GM12878 (cell line): ENCODE results near the gene MB. TPM values are rescaled to one million over a fixed set of nuclear protein-coding genes. Genes with fewer than 3 reads are reported as not detected.

Experiments used
- ATAC-seq: fragments of 200-7000 bp; cut with Tn5 transposase; 3 replicates; pipeline ENCODE4 v1.9.1; 2020; ENCODE audit warnings: mild to moderate bottlenecking, moderate library complexity
- BruUV-seq: library from RNA; stranded (reverse); fragments of 400-500 nt; replicated peaks from 2 replicates; lab custom pipeline; 2021; lab: Mats Ljungman, UMichigan
- CTCF ChIA-PET: fragments of 300-600 bp; sonication (Branson Sonifier 250); formaldehyde crosslinking; extraction: SDS; loops from one replicate; lab custom pipeline; 2021; ENCODE audit warnings: inconsistent platforms; lab: Yijun Ruan, JAX
- POLR2A ChIA-PET: fragments of 350-600 bp; formaldehyde crosslinking; extraction: SDS; loops from one replicate; lab custom pipeline; 2021; ENCODE audit warnings: inconsistent platforms; lab: Charles Lee
- RAD21 ChIA-PET: fragments of 300-600 bp; sonication (Branson Sonifier 250); formaldehyde crosslinking; loops from one replicate; lab custom pipeline; 2023; ENCODE audit warnings: antibody characterized with exemption; ENCODE audit not compliant: unreplicated experiment; lab: Charles Lee
- SMC1A ChIA-PET: fragments of 300-600 bp; sonication (Branson Sonifier 250); formaldehyde crosslinking; loops from one replicate; lab custom pipeline; 2023; ENCODE audit not compliant: unreplicated experiment, uncharacterized antibody; lab: Charles Lee
- DNase-seq: peaks from one replicate; pipeline ENCODE4 v3.0.0-alpha.2; 2011; ENCODE audit warnings: low read depth, low spot score
- FAIRE-seq: peaks from 3 replicates; lab custom pipeline; 2011; peaks lifted over from hg19 to GRCh38; lab: Jason Lieb, UNC
- H2AFZ ChIP-seq: 2 replicates; pipeline ENCODE4 v1.6.0; 2011; ENCODE audit warnings: low read depth, low read length, control low read depth; ENCODE audit not compliant: control insufficient read depth
- H3K27ac ChIP-seq: 2 replicates; pipeline ENCODE4 v1.5.1; 2011; ENCODE audit warnings: control low read depth; ENCODE audit not compliant: control insufficient read depth, insufficient read depth
- H3K27me3 ChIP-seq, 2 experiments: replicated peaks in 1 of 2; 2 replicates each; pipeline versions ENCODE4 v1.6.0 to v1.6.1; 2011; ENCODE audit warnings: low read length in 1 of 2; ENCODE audit not compliant: control insufficient read depth in 2 of 2, insufficient read depth in 2 of 2
- H3K36me3 ChIP-seq, 2 experiments: 2 replicates each; pipeline ENCODE4 v1.5.1; 2011; ENCODE audit warnings: low read length in 1 of 2; ENCODE audit not compliant: control insufficient read depth in 2 of 2, insufficient read depth in 2 of 2
- H3K4me1 ChIP-seq: 2 replicates; pipeline ENCODE4 v1.6.1; 2011; ENCODE audit warnings: mild to moderate bottlenecking, low read length, moderate library complexity, mixed read lengths; ENCODE audit not compliant: control insufficient read depth, insufficient read depth
- H3K4me2 ChIP-seq: 2 replicates; pipeline ENCODE4 v1.6.0; 2011; ENCODE audit warnings: control low read depth; ENCODE audit not compliant: control insufficient read depth, insufficient read depth
- H3K4me3 ChIP-seq: fragments of 200-600 bp; sonication (generic); 2 replicates; pipeline ENCODE4 v1.5.1; 2016
- H3K79me2 ChIP-seq: 2 replicates; pipeline ENCODE4 v1.6.0; 2011; ENCODE audit warnings: low read length; ENCODE audit not compliant: control insufficient read depth, insufficient read depth
- H3K9ac ChIP-seq: 2 replicates; pipeline ENCODE4 v1.8.0; 2011; ENCODE audit warnings: low read length, control low read depth, mixed read lengths; ENCODE audit not compliant: control insufficient read depth, insufficient read depth
- H3K9me3 ChIP-seq: replicated peaks from 3 replicates; pipeline ENCODE4 v1.5.1; 2011; ENCODE audit warnings: mild to moderate bottlenecking, low read length; ENCODE audit not compliant: control insufficient read depth, insufficient read depth
- H4K20me1 ChIP-seq: 2 replicates; pipeline ENCODE4 v1.6.0; 2011; ENCODE audit not compliant: control insufficient read depth, insufficient read depth
- ATF7 ChIP-seq: fragments of 450-650 bp; IDR thresholded peaks from 2 replicates; pipeline ENCODE4 v1.6.1; 2016; ENCODE audit warnings: low read depth, mild to moderate bottlenecking
- BRCA1 ChIP-seq: IDR thresholded peaks from 2 replicates; pipeline ENCODE4 v1.6.1; 2011; ENCODE audit warnings: low read depth, low read length, improper control_type of control experiment
- CEBPB ChIP-seq, 2 experiments: fragments of 150-350 bp in 1 of 2; IDR thresholded peaks; 2 replicates each; pipeline ENCODE4 v1.6.1; 2012 to 2014; ENCODE audit warnings: low read depth in 2 of 2, low read length in 2 of 2, borderline replicate concordance in 1 of 2, inconsistent platforms in 1 of 2
- EP300 ChIP-seq, 2 experiments: fragments of 150-350 bp in 1 of 2; IDR thresholded peaks; 2 replicates each; pipeline ENCODE4 v1.6.1; 2011 to 2012; ENCODE audit warnings: low read depth in 2 of 2, low read length in 2 of 2, borderline replicate concordance in 1 of 2, improper control_type of control experiment in 1 of 2, inconsistent platforms in 1 of 2; ENCODE audit not compliant: control insufficient read depth in 1 of 2
- EZH2 ChIP-seq: IDR thresholded peaks from 2 replicates; pipeline ENCODE4 v1.6.1; 2012; ENCODE audit warnings: low read depth, mild to moderate bottlenecking, control low read depth, inconsistent platforms, low read length, borderline replicate concordance; ENCODE audit not compliant: control insufficient read depth
- MEF2A ChIP-seq: IDR thresholded peaks from 2 replicates; pipeline ENCODE4 v1.6.1; 2011; ENCODE audit warnings: low read depth, mild to moderate bottlenecking, low read length, moderate library complexity; ENCODE audit not compliant: insufficient read depth
- NFXL1 ChIP-seq: fragments of 450-650 bp; IDR thresholded peaks from 2 replicates; pipeline ENCODE4 v1.6.1; 2017; ENCODE audit warnings: antibody characterized with exemption, mild to moderate bottlenecking, borderline replicate concordance
- NFYA ChIP-seq: IDR thresholded peaks from 2 replicates; pipeline ENCODE4 v1.6.1; 2011; ENCODE audit warnings: low read depth, mild to moderate bottlenecking, low read length, improper control_type of control experiment, borderline replicate concordance
- NFYB ChIP-seq: IDR thresholded peaks from 2 replicates; pipeline ENCODE4 v1.6.1; 2011; ENCODE audit warnings: low read depth, mild to moderate bottlenecking, low read length, improper control_type of control experiment, moderate library complexity; ENCODE audit not compliant: insufficient read depth
- NR2C1 ChIP-seq: fragments of 450-650 bp; IDR thresholded peaks from 2 replicates; pipeline ENCODE4 v1.6.1; 2017; ENCODE audit warnings: antibody characterized with exemption, mild to moderate bottlenecking, moderate library complexity
- NR2C2 ChIP-seq: IDR thresholded peaks from 2 replicates; pipeline ENCODE4 v1.6.1; 2011; ENCODE audit warnings: borderline replicate concordance, low read depth; ENCODE audit not compliant: control insufficient read depth, insufficient read length
- POLR2AphosphoS2 ChIP-seq: IDR thresholded peaks from 2 replicates; pipeline ENCODE4 v1.6.1; 2011; ENCODE audit warnings: low read depth, mild to moderate bottlenecking, low read length, improper control_type of control experiment, moderate library complexity
- RB1 ChIP-seq: fragments of 450-650 bp; formaldehyde crosslinking; IDR thresholded peaks from 2 replicates; pipeline ENCODE4 v1.6.1; 2017; ENCODE audit warnings: mild to moderate bottlenecking, borderline replicate concordance
- SMARCA5 ChIP-seq: fragments of 450-650 bp; IDR thresholded peaks from 2 replicates; pipeline ENCODE4 v1.6.1; 2017; ENCODE audit warnings: mild to moderate bottlenecking
- SREBF2 ChIP-seq: IDR thresholded peaks from 2 replicates; pipeline ENCODE4 v1.6.1; 2012; ENCODE audit warnings: mild to moderate bottlenecking, low read length
- STAT3 ChIP-seq: IDR thresholded peaks from 2 replicates; pipeline ENCODE4 v1.6.1; 2011; ENCODE audit warnings: low read depth, low read length, improper control_type of control experiment
- TARDBP ChIP-seq: IDR thresholded peaks from 2 replicates; pipeline ENCODE4 v1.6.1; 2016; ENCODE audit warnings: borderline replicate concordance
- TCF3 ChIP-seq: IDR thresholded peaks from 2 replicates; pipeline ENCODE4 v1.6.1; 2012; ENCODE audit warnings: low read depth, mild to moderate bottlenecking, low read length, borderline replicate concordance; ENCODE audit not compliant: insufficient read depth
- ZBED1 ChIP-seq: IDR thresholded peaks from 2 replicates; pipeline ENCODE4 v1.6.1; 2016; ENCODE audit warnings: borderline replicate concordance
- WGBS: methylation state at CpG from one replicate; pipeline ENCODE4 v1.1.6; 2016; ENCODE audit warnings: low lambda C conversion rate; ENCODE audit not compliant: insufficient replicate concordance, insufficient coverage; ENCODE audit errors: missing lambda C conversion rate; 5-methylcytosine and 5-hydroxymethylcytosine counted together
- in situ Hi-C: fragments of 300-500 bp; cut with MboI; formaldehyde crosslinking; loops from 9 replicates; pipeline ENCODE4 v1.14.3; 2018; ENCODE audit warnings: mixed read lengths
- intact Hi-C: fragments of 100-400 bp; cut with micrococcal nuclease; formaldehyde crosslinking; loops from one replicate; pipeline ENCODE4 v1.14.2; 2022; ENCODE audit not compliant: unreplicated experiment
- polyA plus RNA-seq, 11 experiments: library from polyadenylated mRNA; depleted of rRNA in 4 of 11; unstranded in 6 of 11; stranded (reverse) in 5 of 11; fragments of >200 nt; fragmentation: Nextera tagmentation in 4 of 11; fragmentation: Illumina TruSeq in 1 of 11; extraction: Ambion mirVana in 4 of 11; extraction: Trizol in 1 of 11; gene quantifications; 1 replicate in 1 of 11; 2 replicates in 10 of 11; pipeline versions ENCODE4 v1.2.1 to v1.2.3, GENCODE V29; 2011 to 2016; ENCODE audit warnings: inconsistent platforms in 2 of 11, missing spikeins in 2 of 11, low read depth in 1 of 11
- total RNA-seq, 4 experiments: library from RNA; depleted of rRNA in 3 of 4; stranded (reverse); fragments of >200 nt in 3 of 4; fragmentation: Illumina TruSeq in 1 of 4; extraction: Trizol in 1 of 4; gene quantifications; 2 replicates each; pipeline versions ENCODE4 v1.2.1 to v1.2.3, GENCODE V29; 2013 to 2021
- TF ChIP-seq, protein P1 (sequence below): fragments of 450-650 bp; IDR thresholded peaks from 2 replicates; pipeline ENCODE4 v1.6.1; 2017; ENCODE audit warnings: borderline replicate concordance

Gene MB
- total and polyA plus RNA-seq, 10 of the 15 experiments (the other 5 are each of a cell fraction or from before 2014, with no cell fraction given): 0.09 to 0.41 (median 0.23) TPM; not detected in 3

DNA sequence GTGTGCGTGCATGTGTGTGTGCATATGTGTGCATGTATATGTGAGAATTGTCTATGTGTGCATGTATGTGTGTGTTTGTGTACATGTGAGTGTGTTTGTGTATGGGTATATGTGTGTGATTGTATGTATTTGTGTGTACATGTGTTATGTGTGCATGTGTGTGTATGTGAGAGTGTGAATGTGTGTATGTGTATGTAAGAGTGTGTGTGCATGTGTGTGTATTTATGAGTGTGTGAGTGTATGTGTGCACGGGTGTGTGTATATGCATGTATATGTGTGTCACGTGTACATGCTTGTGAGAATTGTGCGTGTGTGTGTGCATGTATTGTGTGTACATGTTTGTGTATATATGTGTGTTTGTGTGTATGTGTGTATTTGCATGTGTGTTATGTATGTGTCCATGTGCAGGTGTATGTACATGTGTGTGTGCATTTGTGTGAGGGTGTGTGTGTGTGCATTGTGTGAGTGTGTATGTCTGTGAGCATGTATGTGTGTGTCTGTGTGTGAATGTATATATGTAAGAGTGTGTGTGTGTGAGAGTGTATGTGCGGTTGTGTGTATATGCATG lies 16.0 kb downstream of the MB start:
- H3K36me3 ChIP-seq: no peaks in the 10 kb centered on the region
- SMC1A ChIA-PET: no interaction called here
- no peak overlapping the region for H3K4me2 ChIP-seq
- H3K4me3 ChIP-seq: no peak overlapping the region
- no peaks in the 10 kb centered on the region for H3K4me1 ChIP-seq
- no TSS peak for BruUV-seq
- RAD21 ChIA-PET: no interaction called here
- H2AFZ ChIP-seq: no peak overlapping the region
- no peaks in the 10 kb centered on the region for H3K79me2 ChIP-seq
- no peak overlapping the region for H3K9ac ChIP-seq
- POLR2A ChIA-PET: no interaction called here
- TF ChIP-seq STAT3 (no peak), NFYB (no peak), NR2C1 (no peak), ZBED1 (no peak), EP300 (IDR thresholded peaks at IDR 0.05; ENCODE audit: borderline replicate concordance in 1 of 2, control insufficient read depth in 1 of 2, low read depth in 2 of 2, low read length in 2 of 2) (no peak), ATF7 (no peak), NFYA (no peak), TARDBP (no peak), BRCA1 (no peak), SMARCA5 (no peak), CEBPB (IDR thresholded peaks at IDR 0.05; ENCODE audit: borderline replicate concordance in 1 of 2, low read depth in 2 of 2, low read length in 2 of 2) (no peak), NFXL1 (no peak), TCF3 (no peak), RB1 (no peak), NR2C2 (no peak), EZH2 (no peak), SREBF2 (no peak), MEF2A (no peak), POLR2AphosphoS2 (no peak)
- TF ChIP-seq, protein P1, sequence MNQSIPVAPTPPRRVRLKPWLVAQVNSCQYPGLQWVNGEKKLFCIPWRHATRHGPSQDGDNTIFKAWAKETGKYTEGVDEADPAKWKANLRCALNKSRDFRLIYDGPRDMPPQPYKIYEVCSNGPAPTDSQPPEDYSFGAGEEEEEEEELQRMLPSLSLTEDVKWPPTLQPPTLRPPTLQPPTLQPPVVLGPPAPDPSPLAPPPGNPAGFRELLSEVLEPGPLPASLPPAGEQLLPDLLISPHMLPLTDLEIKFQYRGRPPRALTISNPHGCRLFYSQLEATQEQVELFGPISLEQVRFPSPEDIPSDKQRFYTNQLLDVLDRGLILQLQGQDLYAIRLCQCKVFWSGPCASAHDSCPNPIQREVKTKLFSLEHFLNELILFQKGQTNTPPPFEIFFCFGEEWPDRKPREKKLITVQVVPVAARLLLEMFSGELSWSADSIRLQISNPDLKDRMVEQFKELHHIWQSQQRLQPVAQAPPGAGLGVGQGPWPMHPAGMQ: no peak
- TF ChIP-seq, all 136 proteins: peak for 0
- Histone ChIP-seq H3K27ac (no peak overlapping the region), H4K20me1 (no peaks in the 10 kb centered on the region), H3K9me3 (no peaks in the 10 kb centered on the region), H3K27me3 (no peaks in the 10 kb centered on the region; a peak in 1 of 4 replicates)
- FAIRE-seq: no peak
- intact Hi-C loops (no loop called here), in situ Hi-C loops (no loop called here)
- CTCF ChIA-PET: no interaction called here
- no peak for DNase-seq
- WGBS: 79% methylated on average over 5 of the region's 5 CpGs
- no peak for ATAC-seq
